ENCODE measurements around the gene CEACAM20.
"Not testable (repeated sequence)": the region's sequence is repeated elsewhere in the genome, so short reads cannot be mapped to it uniquely, and the experiment has no call there.

CEACAM20 gene

DNA sequence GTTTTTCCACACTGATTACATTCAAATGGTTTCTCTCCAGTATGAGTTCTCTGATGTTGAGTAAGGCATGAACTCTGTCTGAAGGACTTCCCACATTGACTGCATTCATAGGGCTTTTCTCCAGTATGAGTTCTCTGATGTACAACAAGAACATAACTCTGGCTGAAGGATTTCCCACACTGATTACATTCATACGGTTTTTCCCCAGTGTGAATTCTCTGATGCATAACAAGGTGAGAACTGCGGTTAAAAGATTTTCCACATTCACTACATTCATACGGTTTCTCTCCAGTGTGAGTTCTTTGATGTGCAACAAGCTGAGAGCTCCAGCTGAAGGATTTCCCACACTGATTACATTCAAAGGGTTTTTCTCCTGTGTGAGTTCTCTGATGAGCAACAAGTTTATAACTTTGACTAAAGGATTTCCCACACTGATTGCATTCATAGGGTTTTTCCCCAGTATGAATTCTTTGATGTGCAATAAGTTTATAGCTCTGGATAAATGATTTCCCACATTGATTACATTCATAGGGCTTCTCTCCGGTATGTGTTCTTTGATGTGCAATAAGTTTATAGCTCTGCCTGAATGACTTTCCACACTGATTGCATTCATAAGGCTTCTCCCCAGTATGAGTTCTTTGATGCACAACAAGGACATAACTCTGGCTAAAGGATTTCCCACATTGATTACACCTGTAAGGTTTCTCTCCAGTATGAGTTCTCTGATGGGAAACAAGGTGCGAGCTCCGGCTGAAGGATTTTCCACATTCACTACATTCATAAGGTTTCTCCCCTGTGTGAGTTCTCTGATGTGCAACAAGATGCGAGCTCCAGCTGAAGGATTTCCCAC, 52.7 kb downstream of the CEACAM20 start:
- no peak for DNase-seq

DNA sequence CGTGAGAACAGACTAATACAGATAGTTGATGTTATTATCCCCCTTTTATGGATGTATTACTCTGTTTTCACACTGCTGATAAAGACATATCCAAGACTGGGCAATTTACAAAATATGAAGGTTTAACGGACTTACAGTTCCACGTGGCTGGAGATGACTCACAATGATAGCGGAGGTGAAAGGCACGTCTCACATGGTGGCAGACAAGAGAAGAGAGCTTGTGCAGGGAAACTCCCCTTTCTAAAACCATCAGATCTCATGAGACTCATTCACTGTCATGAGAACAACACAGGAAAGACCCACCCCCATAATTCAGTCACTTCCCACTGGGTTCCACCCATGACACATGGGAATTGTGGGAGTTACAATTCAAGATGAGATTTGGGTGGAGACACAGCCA, 60.7 kb downstream of the CEACAM20 start:
- DNase-seq = not testable (repeated sequence)

DNA sequence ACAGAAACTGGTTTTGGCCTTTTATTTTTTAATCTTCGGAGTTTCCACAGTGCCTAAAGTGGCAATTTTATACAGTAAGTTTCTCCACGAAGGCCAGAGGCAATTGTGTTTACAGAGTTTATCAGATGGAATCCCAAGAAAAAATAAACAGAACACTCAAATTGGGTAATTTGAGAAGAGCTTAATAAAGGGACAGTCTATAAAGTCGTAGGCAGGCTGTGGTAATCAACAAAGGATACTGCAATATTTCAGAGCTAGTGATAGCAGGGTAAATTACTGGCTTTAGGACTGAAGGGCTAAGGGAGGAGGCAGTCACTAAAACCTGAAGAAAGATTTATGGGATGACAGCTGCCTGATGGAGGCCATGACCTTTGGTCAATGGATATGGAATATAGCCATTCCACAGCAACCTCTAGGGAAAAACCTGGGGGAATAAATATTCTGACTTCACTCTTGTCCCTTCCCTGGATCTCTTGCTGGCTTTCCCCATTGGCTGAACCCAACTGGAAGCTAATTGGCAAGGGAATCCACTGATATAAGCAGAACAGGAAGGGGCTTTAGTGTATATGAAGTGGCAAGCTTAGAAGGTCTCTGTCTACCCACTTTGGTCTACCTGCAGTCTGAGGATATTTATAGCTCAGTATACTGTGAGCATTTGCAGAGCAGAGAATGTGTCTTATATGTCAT, 66.7 kb downstream of the CEACAM20 start:
- not testable (repeated sequence) for DNase-seq
